ENCODE measurements around the gene BEST3.
"Not testable (repeated sequence)": the region's sequence is repeated elsewhere in the genome, so short reads cannot be mapped to it uniquely, and the experiment has no call there.

The BEST3 gene

DNA sequence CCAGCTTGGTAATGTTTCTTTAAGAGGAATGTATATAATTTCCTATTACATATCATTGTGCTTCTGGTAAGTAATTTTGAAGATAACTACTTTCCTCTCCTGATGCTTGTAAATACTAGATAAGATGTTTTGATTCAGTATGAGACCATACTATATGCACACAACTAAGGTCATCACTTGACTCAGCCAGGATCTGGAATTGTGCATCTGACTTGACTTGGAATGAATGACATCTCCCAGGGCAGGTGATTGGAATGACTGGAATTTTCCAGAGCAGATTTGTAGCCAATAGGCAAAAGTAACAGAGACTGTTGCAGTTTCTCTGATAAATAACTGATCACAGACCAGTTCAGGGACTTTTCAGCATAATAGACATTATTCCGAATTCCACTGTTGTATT is 11.1 kb downstream of the BEST3 start:
- DNase-seq (ENCODE audit: low spot score), result no peak

DNA sequence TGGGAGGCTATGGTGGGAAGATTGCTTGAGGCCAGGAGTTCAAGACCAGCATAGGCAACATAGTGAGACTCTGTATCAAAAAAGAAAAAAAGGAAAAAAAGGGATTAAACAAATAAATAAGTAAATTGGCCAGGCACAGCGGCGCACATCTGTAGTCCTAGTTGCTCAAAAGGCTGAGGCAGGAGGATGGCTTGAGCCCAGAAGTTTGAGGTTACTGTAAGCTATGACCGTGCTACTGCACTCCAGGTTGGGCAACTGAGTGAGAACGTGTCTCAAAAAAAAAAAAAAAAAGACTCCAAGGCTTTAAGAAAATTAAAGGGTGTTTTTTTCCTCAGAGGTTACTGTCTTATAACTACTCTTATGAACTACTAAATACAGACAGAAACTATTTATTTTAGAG is 11.7 kb downstream of the BEST3 start:
- DNase-seq (ENCODE audit: low spot score), result no peak

DNA sequence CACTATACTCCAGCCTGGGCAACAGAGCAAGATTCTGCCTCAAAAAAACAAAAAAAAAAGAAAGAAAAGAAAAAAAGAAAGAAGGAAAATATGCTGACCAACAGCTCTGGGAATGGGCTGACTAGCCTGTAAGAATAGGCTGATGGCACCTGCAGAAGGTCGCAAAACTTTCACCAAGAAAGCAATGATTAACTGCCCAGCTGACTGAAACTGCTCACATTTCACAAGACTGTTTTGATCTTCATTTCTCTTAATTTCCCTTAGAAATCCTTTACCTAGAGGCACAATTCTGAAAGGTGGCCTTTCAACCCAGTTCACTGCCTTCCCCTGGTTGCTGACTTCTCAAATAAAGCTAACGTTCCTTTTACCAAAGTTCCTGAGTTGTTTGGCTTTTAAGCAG is 12.4 kb downstream of the BEST3 start:
- no peak for DNase-seq (ENCODE audit: low spot score)

DNA sequence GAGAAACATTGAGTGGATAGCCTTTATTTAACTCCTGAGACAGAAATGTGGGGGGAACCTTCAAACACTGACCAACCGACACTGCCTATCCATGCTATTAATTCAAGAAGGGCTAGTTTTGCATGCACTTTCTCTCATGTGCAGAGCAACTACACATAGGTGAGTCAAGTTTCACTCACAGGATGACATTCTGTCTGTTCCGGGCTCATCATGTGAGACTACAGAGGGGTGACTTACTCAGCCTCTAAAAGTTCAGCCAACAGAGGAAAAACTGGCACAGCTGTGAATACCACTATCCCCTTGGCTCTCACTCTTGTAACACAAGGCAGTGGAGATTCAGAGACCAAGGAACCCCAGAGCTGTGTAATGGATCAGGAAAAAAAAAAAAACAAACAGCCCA is 13.3 kb downstream of the BEST3 start:
- DNase-seq (ENCODE audit: low spot score), result no peak

DNA sequence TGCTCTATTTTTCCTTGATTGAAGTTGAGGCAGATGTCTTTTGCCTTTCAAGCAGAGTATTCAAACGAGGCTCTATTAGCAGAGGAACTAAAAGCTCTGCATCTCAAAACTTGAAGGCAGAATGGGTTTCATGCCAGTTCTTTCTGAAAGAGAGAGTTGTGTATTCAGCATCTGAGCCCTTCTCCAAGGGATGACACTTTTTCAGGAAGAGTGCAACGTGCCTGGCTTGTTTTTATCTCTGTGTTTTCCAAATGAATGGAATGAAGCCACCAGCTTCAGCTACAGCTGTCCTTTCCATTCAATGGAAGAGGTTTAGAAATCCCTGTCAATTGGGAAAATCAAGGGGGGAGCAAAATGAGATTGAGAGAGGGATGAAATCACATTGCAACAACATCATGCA is 14.6 kb downstream of the BEST3 start:
- no peak for DNase-seq (ENCODE audit: low spot score)

DNA sequence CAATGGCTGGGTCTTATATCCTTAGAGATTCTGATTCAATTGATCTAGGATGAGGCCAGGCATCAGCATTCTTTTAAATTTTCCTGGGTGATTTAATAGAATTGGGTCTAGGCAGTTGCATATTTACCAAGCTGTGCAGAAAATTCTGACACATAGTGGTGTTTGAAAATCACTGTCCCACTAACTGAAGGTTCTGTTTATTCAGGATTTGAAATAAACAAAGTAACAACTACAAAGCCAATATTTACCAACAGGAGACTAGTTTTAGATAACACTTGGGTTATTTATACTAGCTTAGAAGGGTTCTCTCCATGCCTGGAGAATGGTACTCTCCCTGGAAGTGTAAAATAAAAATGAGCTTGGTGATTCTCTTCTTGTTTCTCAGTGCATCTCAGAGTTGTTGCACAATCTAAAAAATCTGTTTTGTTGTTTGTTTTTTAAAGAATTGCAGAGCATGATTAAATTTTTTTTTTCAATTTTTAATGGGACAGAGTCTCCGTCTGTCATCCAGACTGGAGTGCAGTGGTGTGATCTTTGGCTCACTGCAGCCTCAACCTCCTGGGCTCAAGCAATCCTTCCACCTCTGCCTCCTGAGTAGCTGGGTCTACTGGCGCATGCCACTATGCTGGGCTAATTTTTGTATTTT is 16.9 kb downstream of the BEST3 start:
- DNase-seq (ENCODE audit: low spot score), result no peak

DNA sequence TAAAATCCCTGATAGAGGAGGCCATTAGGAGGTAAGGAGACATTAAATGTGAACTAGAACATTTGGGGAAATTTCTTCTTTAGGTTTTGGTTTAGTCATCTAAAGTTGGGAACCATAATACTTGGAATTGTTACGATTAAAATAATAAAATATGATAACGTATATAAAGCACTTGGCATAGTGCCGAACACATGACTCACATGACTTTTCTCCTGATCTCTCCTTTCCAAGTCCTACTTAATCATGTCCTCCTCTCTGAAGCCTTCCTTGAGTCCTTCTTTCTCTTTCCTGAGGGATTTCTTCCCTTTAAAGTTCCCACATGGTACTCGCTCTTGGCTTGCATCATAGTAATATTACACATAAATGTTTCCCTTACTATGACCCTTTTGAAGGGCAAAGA is 20.0 kb downstream of the BEST3 start:
- DNase-seq (ENCODE audit: low spot score), result no peak

DNA sequence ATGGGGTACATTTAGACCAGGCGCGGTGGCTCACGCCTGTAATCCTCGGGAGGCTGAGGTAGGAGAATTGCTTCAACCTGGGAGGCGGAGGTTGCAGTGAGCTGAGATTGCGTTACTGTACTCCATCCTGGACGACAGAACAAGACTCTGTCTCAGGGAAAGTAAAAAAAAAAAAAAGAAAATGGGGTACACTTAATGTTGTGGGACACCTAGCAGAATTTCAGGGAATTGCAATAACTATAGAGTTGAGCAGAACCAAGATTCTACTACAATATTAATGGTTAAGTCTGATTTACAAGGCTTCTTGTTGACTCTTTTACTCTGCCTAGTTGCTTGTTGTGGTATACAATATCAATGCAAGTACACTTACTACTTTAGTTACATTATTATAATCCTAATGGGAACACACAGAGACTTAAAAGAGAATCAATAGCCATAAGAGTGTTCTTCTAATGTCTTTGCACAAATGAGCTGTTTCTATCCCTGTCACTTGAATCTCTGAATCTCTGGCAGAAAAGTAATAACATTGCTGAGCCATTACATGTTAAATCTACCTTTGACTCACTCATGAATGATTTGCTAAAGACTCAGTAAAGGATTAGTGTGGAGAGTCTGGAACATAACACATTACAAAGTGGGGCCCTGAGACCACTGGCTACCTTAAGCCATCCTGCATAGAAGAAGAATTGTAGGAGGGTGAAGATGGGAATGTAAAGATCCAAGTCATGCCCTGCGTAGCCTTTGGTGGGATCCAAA is 22.7 kb downstream of the BEST3 start:
- no peak for DNase-seq (ENCODE audit: low spot score)

DNA sequence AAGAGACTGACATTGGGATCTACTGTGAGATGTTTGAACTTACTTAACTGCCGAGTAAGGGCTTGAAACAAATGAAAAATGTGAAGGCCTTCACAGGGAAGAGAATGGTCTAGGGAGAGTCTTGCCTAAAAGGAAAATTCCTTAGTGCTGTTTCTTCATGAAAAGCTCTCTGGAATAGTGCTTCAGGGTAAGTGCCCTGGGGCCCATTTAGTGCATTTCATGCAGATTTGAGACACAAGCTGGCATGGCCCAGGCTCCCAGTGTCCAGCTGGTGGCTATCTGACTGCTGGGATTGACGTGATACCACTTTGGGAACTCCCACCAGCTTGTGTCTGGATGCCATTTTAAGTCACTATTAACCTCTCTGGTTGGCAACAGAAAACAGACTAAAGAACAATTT is 26.9 kb downstream of the BEST3 start:
- DNase-seq (ENCODE audit: low spot score), result no peak

DNA sequence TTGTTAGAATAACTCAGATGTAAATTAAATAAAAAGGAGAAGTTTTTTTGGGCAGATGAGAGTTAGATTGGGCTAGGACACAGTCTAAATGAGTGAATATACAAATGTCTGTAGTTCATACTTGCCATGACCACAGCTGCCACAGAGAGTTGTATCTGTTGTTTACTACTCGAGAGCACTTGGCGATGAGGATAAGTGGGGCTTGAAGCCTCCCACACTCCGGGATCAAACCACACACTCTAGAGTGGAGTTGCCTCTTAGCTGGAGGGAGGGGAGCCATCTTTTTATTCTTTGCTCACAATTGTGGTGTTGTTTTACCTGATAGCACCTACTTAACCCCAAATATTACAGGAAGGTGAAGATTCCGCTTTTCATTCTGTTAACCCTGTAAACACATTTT is 27.5 kb downstream of the BEST3 start:
- DNase-seq (ENCODE audit: low spot score), result no peak

DNA sequence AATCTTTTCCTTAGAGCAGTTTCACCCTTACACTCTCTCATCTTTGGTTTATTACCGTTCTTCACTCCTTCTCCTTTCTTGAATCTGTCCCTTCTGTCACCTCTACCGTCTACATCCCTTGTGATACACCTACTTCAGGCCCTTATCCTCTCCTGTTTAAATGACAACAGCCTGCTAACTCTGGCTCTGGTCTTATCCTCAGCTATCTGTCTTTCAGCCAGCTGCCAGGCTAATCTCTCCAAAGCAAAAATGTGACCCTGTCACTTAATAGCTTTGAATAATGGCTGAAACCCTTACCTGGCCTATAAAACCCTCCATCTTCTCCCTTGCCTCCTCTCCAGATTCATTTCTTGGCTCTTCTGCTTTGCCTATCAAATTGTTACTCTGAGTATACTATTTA is 32.3 kb downstream of the BEST3 start:
- no peak for DNase-seq (ENCODE audit: low spot score)

DNA sequence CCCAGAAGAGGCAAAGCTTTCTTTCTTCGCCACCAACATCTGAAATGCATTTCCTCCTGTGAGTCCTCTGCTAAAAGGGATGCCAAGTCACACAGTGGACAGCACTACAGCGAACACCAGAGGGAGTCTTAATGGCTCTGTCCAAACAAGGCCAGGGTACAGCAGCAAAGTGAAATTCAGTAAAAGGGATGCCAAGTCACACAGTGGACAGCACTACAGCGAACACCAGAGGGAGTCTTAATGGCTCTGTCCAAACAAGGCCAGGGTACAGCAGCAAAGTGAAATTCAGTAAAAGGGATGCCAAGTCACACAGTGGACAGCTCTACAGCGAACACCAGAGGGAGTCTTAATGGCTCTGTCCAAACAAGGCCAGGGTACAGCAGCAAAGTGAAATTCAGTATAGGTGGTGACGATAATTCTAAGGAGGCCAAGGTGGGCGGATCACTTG is 34.1 kb downstream of the BEST3 start:
- DNase-seq (ENCODE audit: low spot score), result not testable (repeated sequence)

DNA sequence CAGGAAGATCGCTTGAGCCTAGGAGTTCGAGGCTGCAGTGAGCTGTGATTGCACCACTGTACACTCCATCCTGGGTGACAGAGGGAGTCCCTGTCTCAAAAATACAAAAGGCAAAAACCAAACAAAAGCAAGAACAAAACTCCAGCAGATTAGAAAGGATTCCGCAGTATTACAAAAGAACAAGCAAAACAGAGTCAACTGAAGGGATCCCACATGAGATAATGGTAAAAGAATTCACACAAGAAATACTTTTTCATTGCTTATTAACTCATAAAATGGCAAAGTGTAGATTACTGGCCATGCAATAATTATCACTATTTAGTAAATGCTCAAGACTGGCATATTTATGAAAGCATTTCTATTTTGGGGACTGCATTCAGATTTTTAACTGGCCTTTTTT is 35.4 kb downstream of the BEST3 start:
- DNase-seq (ENCODE audit: low spot score), result no peak

DNA sequence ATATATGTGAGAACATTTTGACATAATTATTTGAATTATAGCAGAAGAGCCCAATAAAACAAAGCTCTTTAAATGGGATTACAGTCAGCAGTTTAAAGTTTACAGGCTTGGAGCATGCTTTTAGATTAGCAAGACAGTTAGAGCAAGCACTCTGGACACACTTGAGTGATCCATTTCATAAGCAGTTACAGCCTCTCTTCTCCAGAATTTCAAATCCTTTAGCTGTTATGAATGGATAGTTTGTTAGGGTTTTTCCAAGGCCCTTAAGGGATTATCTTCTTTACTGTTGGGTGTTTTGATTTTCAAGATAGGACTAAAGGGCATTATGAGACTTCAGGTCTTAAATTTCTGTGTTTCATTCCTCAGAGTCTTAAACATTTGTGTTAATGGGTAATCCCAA is 36.3 kb downstream of the BEST3 start:
- DNase-seq (ENCODE audit: low spot score), result no peak

DNA sequence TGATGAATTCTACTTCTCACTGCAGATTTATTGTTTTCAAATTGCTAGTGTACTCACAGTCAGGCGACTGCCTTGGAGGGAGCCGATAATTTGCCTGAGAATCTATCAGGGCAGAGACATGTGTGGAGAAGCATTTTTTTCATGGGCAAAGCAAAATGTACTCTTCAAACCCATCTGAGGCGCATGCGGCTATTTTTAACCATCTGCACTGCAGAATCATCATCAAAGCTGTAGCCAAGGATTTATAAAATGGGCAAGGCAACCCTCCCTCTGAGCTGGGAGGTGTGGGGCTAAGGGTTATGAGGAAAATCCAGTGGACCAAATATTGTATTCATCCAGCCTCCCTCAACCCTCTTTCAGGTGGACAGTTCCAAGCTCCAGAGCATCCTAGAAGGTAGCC is 37.7 kb downstream of the BEST3 start:
- DNase-seq (ENCODE audit: low spot score), result no peak

DNA sequence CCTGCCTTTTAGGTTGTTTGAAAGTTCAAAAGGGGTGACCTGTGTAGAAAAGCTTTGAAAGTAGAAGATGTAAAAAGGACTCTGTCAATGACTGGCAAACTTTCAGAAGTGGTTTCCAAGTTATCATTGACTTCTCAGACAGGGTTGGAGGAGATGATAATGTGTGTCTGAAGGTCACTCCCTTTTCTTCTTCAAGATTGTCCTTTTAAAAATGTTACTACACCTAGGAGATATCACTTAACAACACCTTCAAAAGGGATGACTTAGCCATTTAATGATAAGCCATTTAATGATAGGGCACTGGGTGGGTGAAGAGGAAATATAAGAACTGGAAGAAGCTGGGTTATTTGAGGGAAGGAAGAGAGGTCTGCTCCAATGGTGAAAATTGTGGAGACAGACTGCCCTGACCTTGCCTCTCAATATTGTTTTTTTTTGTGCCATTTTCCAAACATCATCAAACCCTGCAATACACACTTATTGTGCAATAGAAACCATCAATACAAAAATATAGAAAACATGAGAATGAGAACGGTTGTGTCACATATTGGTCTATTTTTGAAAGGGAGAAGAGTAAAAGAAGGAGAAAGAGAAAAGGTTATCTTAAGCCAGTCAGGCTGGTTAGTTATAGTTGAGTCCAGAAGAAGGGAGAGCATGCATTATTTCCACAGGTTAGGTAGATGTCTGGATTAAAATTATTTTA is 38.8 kb downstream of the BEST3 start:
- no peak for DNase-seq (ENCODE audit: low spot score)

DNA sequence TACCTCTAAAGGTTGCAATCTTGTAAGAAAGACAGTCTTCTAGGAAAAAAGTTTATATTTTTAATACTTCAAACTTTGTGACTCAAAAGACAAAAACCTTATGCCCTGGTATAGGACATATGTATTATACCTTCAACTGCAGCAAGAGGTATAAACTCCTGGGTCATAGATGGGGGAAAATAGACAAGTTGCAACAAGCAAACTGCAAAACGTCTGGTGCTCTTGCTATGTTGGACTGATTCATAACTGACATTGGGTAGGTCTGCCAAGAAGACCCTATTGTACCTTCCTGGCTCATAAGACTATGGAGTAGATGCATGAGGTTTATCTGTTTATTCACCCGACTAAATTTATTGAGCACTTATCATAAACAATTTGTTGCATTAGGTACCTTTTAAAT is 40.9 kb downstream of the BEST3 start:
- no peak for DNase-seq (ENCODE audit: low spot score)

DNA sequence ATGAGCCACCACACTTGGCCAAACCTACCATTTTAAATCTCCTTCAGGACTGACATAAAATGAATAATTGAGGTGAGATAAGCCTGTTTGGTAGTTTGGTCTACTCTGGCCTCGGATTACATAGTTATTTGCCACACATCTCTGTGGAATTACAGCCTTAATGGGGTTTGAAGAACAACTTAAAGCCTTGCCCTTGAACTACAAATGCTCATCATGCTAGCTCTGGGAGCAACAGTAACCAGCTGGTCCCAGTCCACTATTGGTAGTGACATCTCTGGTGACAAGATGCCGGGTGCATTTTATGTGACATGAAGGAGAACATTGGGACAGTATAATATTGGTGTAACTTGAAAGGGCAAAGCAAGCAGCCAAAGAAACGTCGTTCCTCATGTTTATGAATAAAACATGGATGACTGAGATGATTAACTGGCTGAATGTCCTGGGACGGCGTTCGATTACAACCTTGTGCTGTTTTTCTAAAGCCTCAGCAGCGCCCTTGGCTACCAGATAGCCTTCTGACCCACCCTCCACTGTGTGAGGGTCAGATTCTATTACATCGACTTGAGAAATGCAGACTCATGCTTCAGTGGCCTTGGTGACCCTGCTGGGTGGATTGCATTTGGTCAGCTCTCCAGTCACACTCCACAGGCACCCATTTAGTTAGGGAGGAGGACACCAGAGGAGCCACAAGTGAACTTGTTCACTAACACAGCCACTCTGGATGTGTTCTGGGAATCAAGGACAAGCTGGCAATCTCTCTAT is 41.5 kb downstream of the BEST3 start:
- DNase-seq (ENCODE audit: low spot score), result no peak

DNA sequence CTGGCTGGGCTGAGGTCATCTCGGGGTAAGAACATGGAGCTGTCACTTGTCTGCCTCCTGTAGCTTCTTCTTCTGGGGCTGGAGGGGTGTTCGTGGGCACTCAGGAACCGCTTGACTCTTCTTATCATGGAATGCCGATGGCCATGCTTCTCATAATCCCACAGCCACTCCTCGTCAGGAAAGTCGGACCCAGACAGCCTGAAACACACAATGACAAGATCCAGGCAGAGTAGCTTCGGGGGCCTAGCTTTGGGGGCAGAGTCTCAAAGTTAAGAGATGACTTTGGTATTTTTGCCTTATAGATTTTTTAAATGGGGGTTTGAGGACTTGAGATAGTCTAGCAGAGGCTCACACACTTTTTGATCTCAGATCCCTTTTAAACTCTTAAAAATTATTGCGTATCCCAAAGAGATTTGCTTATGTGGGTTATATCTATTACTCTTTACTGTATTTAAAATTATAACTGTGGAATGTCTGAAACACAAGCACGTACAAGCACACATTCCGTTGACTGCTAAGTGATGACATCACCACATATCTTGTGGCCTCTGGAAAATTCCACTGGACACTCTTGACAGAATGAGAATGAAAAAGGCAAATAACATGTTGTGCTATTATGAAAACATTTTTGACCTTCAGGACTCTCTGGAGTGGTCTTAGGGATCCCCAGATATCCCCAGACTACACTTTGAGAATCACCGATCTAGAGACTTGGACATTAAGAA is 43.3 kb downstream of the BEST3 start:
- DNase-seq (ENCODE audit: low spot score), result no peak

DNA sequence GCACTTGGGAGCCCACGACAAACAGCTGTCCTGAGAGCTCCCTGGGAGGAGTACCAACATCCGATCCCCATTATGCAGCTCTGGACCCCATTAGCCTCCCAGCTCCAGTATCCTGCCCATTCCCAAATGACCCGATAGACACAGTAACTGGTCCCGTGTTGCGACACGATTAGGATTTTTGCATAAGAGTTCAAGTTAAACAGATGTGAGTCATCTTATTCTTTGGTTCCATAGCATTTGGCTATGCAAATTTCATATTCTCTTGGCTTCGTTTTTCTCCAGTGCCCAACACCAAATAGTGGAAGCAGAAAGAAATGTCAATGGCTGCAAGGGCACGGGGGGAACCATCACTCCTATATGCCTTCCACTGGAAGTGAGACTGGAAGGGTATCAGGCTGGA is 45.4 kb downstream of the BEST3 start:
- no peak for DNase-seq (ENCODE audit: low spot score)

DNA sequence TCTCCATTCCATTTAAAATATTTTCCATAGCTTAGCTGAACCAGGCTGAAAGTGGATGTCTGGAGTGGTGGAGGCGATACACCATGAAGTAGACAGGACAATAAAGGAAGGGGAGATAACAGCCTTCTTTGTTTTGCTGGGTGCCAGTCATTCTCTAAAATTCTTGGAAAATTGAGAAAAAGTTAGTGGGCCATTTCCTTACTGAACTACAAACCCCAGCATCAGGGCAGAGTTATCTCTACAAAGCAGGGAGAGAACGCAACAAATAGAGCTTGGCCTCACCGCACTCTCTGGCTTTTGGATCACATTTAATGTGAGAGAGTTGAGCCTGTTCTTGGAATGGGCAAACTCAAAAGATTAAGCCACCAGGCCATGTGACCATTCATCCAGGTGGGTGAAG is 47.2 kb downstream of the BEST3 start:
- no peak for DNase-seq (ENCODE audit: low spot score)

DNA sequence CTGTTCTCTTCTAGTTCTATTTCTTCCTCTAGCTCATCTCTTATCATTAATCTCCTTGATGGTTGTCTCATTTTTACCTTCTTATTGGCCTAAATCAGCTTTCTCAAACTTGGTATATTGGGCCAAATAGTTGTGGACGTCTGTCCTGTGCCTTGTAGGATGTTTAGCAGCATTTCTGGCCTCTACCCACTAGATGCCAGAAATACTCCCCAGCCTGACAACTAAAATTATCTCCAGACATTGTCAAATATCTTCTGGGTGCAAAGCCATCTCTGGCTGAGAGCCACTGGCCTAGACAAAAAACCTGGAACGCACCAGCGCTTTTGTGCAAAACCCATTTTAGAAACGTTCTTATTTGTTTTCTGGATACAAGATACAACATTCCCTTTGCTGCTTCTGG is 49.6 kb downstream of the BEST3 start:
- DNase-seq (ENCODE audit: low spot score), result no peak
